Measurements from ENCODE around the gene SULT1A4. TPM values are rescaled to one million over a fixed set of nuclear protein-coding genes. Genes with fewer than 3 reads are reported as not detected.
"Not testable (repeated sequence)": the region's sequence is repeated elsewhere in the genome, so short reads cannot be mapped to it uniquely, and the experiment has no call there.

SULT1A4 gene
- total and polyA plus RNA-seq, 9 donors, result 0.23 to 10.5 (median 2.7) TPM

- H3K4me1 ChIP-seq (ENCODE audit: insufficient read depth); H3K4me3 ChIP-seq; H3K9me3 ChIP-seq; H3K36me3 ChIP-seq; intact Hi-C loops (cut with DNase I); H3K27me3 ChIP-seq: not testable (repeated sequence)
- 3 to 4% (median 4%) methylated on average over 5 to 6 of the region's 6 CpGs for WGBS, 3 donors
- H3K27ac ChIP-seq, result peak overlapping the region in 1 of 2 donors; percentile 41
- peak; percentile 59 to 86 (median 76) for DNase-seq
These were observed 9.9 kb downstream of the SULT1A4 start for GRCh38 chr16:29469660-29470059.

GRCh38 chr16:29472065-29472464 is 12.4 kb downstream of the SULT1A4 start:
- H3K36me3 ChIP-seq; intact Hi-C loops (cut with DNase I); H3K4me3 ChIP-seq; H3K4me1 ChIP-seq (ENCODE audit: insufficient read depth); DNase-seq; H3K27me3 ChIP-seq; H3K9me3 ChIP-seq; H3K27ac ChIP-seq: not testable (repeated sequence)
- WGBS, 3 donors, result no CpG with 5 or more reads among the region's 4 CpGs

GRCh38 chr16:29482276-29482675 is 22.6 kb downstream of the SULT1A4 start:
- intact Hi-C loops (cut with DNase I); H3K36me3 ChIP-seq; H3K27ac ChIP-seq; H3K4me3 ChIP-seq; H3K4me1 ChIP-seq (ENCODE audit: insufficient read depth); H3K9me3 ChIP-seq; H3K27me3 ChIP-seq: not testable (repeated sequence)
- WGBS, 3 donors, result 73 to 84% (median 82%) methylated on average over 6 to 9 of the region's 12 CpGs
- DNase-seq, result peak in 4 of 5 donors; percentile 8 to 34 (median 16)

- H3K36me3 ChIP-seq; intact Hi-C loops (cut with DNase I); DNase-seq; H3K4me3 ChIP-seq; H3K9me3 ChIP-seq; H3K4me1 ChIP-seq (ENCODE audit: insufficient read depth); H3K27me3 ChIP-seq; H3K27ac ChIP-seq: not testable (repeated sequence)
- 84% methylated on average over 2 of the region's 6 CpGs; no CpG with 5 or more reads in 2 of the 3 donors for WGBS, 3 donors
These were observed 46.6 kb downstream of the SULT1A4 start, which contains the start of gene NPIPB12 for GRCh38 chr16:29506308-29506707. Gene NPIPB12 (minus strand): TSS chr16:29506408.

Small RNA genes lying within 50 kb of the gene (small RNA-seq; reads per million reads assigned to genes)
- not detected for gene AC133555.2

Other genes with a start within 250 kb of the SULT1A4 start
- 1 to 10 TPM in 3 of 7 donors, under 1 TPM in 4; 0.46 to 3.6 (median 0.98) TPM for gene NPIPB11, start 53.2 kb upstream of the SULT1A4 start, total RNA-seq
- gene NPIPB11, start 53.2 kb upstream of the SULT1A4 start, polyA plus RNA-seq, result 1 to 10 TPM in 1 of 2 donors, under 1 TPM in 1; 0.42 to 3.3 TPM
- gene BOLA2, start 5.6 kb upstream of the SULT1A4 start, total RNA-seq, result 10 to 100 TPM in 1 of 7 donors, 1 to 10 TPM in 6; 1.9 to 18.4 (median 7.8) TPM
- gene BOLA2, start 5.6 kb upstream of the SULT1A4 start, polyA plus RNA-seq, result 1 to 10 TPM; 5.8 to 5.9 TPM
- gene SLX1B, start 5.4 kb upstream of the SULT1A4 start, total RNA-seq, result 10 to 100 TPM in 1 of 7 donors, 1 to 10 TPM in 6; 4.4 to 11.2 (median 8.6) TPM
- gene SLX1B, start 5.4 kb upstream of the SULT1A4 start, polyA plus RNA-seq, result 10 to 100 TPM in 1 of 2 donors, 1 to 10 TPM in 1; 3.0 to 19.4 TPM
- gene NPIPB12, start 46.5 kb downstream of the SULT1A4 start, total RNA-seq, result 10 to 100 TPM; 11.0 to 65.3 (median 29.5) TPM
- gene NPIPB12, start 46.5 kb downstream of the SULT1A4 start, polyA plus RNA-seq, result 10 to 100 TPM; 19.0 to 26.3 TPM
- 1 to 10 TPM in 3 of 7 donors, under 1 TPM in 4; 0.60 to 2.3 (median 0.88) TPM for gene SPN, start 203.3 kb downstream of the SULT1A4 start, total RNA-seq
- 1 to 10 TPM in 1 of 2 donors, under 1 TPM in 1; 0.42 to 5.1 TPM for gene SPN, start 203.3 kb downstream of the SULT1A4 start, polyA plus RNA-seq
- gene QPRT, start 219.3 kb downstream of the SULT1A4 start, total RNA-seq, result 10 to 100 TPM; 31.8 to 67.9 (median 43.1) TPM
- 10 to 100 TPM; 21.4 to 47.7 TPM for gene QPRT, start 219.3 kb downstream of the SULT1A4 start, polyA plus RNA-seq